GM15510 (cell line): ENCODE data around the gene NCAPH2.
A peak's percentile ranks its signal among the peaks of the same experiment; 100 is the strongest.

ENCODE experiments used
- POLR2A ChIP-seq: IDR thresholded peaks from 3 replicates; pipeline ENCODE4 v1.6.1; 2011; ENCODE audit warnings: borderline replicate concordance; ENCODE audit not compliant: insufficient read length; ENCODE audit errors: extremely low read depth

Gene NCAPH2

DNA sequence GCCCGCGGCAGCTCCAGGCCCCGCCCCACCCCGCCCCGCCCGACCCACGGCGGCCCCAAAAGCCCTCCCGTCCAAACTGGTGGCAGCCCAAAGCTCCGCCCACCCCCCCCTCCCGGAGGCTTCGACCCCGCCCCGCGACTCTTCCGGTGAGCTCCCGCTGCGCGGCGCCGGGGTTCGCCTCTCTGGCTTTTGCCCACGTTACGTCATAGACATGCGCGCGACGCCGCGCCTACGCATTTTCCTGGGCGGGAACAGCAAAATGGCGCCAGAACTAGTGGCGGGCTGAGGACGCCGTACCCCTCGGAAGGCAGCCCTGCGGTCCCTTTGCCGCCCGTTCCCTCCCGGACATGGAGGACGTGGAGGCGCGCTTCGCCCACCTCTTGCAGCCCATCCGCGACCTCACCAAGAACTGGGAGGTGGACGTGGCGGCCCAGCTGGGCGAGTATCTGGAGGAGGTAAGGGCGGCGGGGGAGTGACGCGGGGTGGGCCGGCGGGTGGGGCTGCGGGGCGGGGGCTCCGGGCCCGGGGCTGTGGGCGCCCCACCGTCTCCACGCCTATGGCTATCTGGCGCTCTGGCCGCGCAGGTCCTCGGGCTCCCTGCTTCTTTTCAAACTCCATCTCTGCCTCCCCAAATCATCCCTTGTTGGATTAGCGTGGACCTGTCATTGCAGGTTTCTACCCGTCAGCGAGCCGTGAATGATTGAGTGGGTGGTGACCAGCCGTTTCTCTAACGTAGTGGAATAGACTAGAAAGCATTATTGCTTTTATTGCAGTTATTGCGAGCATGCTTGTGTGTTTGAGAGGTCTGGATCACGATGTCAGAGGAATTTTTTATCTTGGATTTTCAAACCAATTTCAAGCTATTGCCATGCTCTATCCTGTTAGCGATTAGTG, at the start of gene NCAPH2:
NCAPH2 (plus strand) TSS at position 234 of the 894 bp plus-strand sequence; CDS start at position 348, 114 bp downstream.
- peak; percentile 88 for TF ChIP-seq POLR2A

DNA sequence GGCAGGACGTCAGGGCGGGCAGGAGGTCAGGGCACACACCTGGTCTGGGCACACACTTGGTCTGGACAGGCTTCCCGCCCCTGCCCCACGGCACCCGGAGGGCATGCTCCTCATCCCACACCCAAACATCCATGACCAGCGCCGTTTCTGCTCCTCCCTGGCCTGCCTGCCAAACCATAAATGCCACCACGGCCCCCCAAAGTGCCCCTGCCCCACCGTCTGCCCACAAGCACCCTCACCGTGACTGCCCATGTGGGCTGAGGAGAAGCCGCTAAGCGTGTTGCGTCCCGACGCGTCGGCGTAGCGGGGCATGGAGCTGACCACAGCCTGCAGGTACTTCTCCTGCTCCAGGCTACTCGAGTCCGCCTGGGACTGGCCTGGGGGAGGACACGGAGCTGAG, 49.0 kb upstream of the NCAPH2 start:
- TF ChIP-seq POLR2A, result no peak

DNA sequence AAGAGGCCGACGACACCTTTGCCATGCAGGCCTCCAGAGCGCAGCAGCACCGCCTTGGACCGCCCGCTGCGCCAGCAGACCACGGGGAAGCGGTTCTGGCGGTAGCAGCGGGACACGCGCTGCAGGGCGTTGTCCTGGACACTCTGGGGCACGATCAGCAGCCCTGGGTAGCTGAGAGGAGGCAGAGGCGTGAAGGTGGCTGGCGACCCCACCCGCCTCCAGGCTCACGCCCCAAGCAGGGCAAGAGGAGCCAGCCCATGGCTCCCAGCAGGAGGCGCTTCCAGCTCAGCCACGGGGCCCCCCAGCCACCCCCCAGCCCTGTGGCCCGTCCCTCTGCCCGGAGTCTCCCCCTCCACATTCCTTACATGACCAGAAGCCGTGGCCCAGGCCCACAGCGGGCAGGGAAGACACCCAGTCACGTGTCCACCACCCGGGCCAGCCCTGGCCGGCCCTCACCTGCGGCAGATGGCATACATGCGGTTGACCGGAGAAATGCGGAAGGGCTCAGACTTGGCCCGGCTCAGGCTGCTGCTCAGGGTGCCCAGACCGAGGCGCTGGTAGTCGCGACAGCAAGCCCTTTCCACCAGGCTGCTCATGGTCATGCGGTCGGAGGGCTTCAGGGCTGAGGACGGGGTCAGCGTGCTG, 48.4 kb upstream of the NCAPH2 start:
- TF ChIP-seq POLR2A, result no peak

DNA sequence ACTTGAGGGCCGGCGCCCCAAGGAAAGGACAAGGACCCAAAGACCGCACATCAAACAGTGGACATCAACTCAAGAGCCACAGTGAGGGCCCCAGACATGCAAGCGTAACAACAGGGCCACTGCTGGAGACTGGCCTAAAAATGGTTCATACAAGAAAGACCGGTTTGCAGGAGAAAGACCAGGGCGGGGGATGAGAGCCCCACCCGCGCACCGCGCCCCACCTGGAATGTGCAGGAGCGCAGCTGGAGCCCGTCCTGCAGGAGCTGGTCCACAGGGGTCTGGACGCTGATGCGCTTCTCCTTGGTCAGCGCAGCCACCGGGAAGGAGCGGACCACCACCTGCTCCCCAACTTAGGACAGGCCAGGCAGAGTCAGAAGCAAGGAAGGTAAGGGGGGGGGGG, 47.1 kb upstream of the NCAPH2 start:
- no peak for TF ChIP-seq POLR2A

DNA sequence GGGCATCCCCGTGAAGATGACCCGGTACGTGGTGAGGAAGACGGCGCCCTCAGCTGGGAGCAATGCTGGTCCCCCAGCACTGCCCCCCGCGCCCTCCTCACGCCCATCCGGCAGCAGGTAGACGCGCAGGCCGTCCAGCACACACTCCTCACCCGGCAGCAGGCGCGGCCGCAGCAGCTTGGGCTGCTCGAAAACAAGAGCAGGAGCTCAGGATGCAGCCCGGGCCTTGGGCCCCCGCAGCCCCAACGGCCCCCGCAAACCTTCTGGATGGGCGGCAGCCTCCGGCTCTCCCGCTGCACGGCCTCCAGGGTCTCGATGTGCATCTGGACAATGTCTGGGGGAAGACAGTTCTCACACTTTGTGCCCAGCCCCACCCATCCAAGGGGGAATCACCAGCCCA, 46.5 kb upstream of the NCAPH2 start:
- no peak for TF ChIP-seq POLR2A

DNA sequence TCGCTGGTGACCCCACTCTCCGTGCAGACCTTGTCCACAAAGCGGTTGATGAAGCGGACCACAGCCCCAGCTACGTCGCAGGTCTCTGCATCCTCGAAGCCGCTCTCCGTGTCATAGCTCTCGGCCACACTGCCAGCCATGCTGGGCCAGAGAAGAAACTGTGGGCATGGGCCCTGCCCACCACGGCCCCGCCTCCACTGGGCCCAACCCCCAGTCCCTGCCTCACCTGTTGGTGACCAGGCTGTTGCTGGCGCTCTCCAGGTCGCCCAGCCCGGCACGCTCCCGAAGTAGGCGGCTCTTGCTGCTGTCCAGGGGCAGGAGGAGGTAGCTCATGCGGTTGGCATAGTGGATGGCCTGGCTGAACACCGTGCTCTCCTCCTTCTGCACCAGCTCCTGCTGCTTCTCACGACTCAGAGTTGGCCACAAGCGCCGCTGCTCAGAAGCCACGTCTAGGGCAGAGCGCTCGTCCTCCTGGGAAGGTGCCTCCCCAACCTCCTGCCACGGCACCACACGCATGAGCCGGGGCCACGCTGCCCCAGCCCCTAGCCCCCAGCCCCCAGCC, 46.0 kb upstream of the NCAPH2 start:
- TF ChIP-seq POLR2A, result no peak

DNA sequence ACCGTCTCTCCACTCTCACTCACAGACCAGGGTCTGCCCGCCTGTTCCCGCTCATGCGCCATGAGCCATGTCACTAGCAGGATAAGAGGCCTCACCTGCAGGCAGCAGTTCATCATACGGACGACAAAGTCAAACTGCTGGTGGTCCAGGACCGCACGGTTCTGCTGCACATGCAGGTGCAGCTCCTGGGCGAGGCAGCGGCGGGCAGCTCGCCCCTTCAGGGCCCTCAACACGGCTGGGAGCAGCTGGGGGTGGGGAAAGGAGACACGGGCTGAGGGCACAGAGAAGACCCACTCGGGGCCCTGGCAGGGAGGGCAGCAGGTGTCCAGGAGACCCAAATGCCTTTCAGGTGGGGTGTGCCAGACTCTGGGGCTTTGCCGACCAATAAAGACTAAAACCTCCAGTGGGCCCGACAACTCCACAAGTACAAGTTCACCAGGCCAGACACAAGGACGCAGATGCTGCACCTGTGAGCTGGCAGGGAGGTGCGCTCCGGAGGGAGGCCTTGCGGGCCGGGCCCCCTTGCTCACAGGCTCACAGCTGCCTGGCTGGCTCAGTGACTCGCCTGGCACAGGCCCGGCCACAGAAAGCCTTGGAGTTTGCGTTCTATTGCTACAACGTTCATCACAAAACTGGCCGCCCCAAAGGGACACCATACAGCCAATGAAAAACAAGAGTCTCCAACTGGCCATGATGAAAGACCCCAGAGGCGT, 44.7 kb upstream of the NCAPH2 start:
- TF ChIP-seq POLR2A, result no peak

DNA sequence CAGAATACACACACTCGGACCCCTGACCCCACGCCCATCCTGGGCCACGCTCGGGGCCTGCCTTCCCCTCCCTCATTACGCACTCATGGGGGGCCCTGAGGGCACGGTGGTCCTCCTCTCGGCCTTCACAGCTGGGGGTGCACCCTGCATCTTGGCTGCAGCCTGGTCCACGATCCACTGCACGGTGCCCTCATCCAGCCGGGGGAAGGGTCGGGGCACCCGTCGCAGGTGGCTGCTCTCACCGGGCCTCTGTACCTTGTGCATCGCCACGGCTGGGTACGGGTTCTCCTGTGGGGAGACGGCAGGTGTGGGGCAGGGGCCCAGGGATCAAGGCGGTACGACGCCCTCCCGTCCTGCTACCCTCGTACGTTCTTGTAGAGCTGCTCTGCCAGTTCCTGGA, 43.6 kb upstream of the NCAPH2 start:
- no peak for TF ChIP-seq POLR2A

DNA sequence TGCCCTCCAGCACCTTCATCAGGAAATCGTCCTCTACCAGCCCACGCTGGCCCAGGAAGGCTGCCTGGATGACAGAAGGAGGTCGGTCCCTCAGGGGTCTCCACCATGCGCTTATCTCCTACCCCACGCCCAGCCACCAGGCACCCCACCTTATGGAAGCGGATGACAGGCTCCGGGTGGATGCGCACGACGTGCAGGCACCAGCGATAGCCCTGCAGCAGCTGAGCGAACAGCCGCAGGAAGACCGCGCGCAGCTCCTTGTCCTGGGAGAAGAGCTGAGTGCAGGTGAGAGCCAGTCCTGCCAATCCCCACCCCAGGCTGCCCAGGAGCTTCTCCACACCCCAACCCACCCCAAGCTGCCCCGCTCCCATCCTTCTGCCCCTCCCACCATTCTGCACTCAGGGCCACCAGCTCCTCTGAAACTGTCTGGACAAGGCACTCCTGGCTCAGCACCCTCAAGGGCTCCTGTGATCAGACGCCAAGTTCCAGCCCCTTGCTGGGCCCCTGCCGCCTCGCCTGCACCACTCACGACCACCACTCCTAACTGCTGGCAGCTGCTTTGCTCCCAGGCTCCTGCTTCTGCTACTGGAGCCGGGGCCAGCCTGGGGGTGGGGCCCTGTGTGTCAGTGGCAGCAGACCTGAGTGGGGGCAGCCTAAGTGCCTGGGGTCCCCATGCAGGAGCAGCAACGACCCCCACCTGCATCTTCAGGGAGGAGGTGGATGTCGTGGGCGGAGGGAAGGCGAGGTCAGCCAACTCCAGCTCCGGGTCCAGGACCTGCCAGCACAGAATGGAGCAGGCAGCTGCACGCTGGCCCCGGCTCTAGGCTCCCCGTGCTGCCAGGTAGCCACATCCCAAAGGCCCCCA, 42.7 kb upstream of the NCAPH2 start:
- TF ChIP-seq POLR2A, result no peak

DNA sequence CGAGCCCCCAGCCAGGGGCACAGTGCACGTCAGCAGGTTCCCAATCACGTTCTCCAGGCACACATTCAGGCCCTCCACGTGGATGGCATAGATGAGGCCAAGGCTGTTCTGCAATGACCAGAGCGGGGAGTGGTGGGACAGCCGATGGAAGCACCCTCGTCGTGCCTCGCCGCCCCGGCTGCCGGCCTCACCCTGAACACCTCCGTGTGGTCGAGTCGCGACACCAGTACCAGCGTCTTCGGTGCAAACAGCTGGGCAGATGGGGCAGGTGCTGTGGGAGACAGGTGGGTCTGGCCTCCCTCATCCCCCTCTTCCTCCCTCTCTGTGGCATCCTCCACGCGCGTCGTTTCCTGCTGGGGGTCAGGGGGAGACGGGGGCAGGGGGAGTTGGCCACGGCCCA, 40.7 kb upstream of the NCAPH2 start:
- TF ChIP-seq POLR2A, result no peak

DNA sequence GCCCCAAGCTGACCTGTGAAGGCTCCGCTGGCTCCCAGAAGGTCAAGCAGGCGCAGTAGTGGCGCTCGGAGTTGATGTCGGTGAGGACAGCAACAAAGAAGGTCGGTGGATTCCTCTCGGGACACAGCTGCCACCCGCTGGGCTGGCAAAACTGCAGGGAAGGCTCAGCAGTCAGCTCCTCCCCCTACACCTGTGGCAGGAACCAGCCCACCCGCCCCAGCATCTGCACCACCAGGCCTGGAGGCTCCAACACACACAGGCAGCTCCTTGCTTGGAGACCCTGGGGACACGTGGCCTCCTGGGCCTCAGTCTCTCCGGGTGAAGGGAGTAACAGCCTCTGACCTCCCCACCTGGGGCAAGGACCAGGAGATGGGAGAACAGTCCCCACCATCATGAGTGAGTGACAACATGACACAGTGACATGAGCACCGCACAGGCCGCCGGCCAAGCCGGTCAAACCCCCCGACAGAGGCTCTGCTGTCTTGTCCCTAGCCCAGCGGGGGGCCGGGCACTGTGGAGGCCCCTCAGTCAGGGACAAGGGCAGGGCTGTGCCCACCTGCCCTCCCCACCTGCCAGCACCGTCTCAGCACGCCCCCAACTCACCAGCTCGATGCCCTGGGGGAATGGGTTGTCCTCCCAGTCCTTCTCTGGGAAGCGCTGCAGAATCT, 40.1 kb upstream of the NCAPH2 start:
- no peak for TF ChIP-seq POLR2A

DNA sequence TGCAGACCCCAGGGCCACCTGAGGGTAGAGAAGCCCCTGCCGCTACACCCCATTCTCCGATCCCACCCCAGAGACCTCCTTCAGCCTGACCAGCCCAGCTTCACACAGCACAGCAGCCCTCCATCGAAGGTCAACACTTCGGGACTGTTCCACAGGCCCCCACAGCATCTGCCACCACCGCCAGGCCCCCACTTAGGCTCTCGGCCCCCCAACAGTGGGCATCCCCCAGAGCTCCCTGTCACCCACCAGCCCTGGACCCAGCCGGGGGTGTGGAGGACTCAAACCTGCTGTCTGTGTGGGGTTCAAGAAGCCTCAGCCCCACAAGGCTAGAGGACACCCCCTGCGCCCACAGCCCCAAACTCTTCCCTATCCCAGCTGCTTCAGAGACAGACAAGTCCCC, 39.4 kb upstream of the NCAPH2 start:
- TF ChIP-seq POLR2A, result no peak
